ENCODE data around the gene RERE. TPM values are rescaled to one million over a fixed set of nuclear protein-coding genes. Genes with fewer than 3 reads are reported as not detected.

The RERE gene
- total RNA-seq, 1 experiment from 2014 or later = 217 TPM

- no TSS peak for BruUV-seq (replicated peaks)
- H3K36me3 ChIP-seq (ENCODE audit: control insufficient read depth, insufficient read depth, low read length) = peaks cover 5% of the 10 kb centered on the region; the same call in 1 of the 2 replicates
- POLR2A ChIA-PET = interaction anchor here (0.6 kb wide), 1 partner anchor 322 kb away, joined by 5 read pairs; no protein-coding TSS in a partner anchor
- DNase-seq (ENCODE audit: low read depth, low spot score) (no peak), ATAC-seq (no peak)
- H3K4me3 ChIP-seq (ENCODE audit: low read depth in 2 of 2, low read length in 2 of 2) = no peak overlapping the region
- CTCF ChIA-PET = no interaction called here
- intact Hi-C loops (cut with micrococcal nuclease; ENCODE audit: unreplicated experiment) = no loop called here
- H3K4me1 ChIP-seq (ENCODE audit: control insufficient read depth, insufficient read depth, low read length) = peaks cover 6% of the 10 kb centered on the region; the same call in 1 of the 2 replicates
- no peaks in the 10 kb centered on the region; the same call in 1 of the 2 replicates for H3K9me3 ChIP-seq (ENCODE audit: control insufficient read depth, insufficient read depth, low read depth, low read length)
- in situ Hi-C loops (cut with HindIII; ENCODE audit: low pct_unique_long_range_greater_than_20kb, low sequenced_read_pairs) = no loop called here
- TF ChIP-seq CTCF (IDR thresholded peaks at IDR 0.05) (no peak), SIN3A (IDR thresholded peaks at IDR 0.05; ENCODE audit: borderline replicate concordance, insufficient read depth, low read depth, low read length) (no peak), TCF7L2 (IDR thresholded peaks at IDR 0.05; ENCODE audit: low read depth, low read length) (no peak), POLR2AphosphoS5 (IDR thresholded peaks at IDR 0.05; ENCODE audit: low read depth, low read length) (no peak)
- TF ChIP-seq, protein P1, sequence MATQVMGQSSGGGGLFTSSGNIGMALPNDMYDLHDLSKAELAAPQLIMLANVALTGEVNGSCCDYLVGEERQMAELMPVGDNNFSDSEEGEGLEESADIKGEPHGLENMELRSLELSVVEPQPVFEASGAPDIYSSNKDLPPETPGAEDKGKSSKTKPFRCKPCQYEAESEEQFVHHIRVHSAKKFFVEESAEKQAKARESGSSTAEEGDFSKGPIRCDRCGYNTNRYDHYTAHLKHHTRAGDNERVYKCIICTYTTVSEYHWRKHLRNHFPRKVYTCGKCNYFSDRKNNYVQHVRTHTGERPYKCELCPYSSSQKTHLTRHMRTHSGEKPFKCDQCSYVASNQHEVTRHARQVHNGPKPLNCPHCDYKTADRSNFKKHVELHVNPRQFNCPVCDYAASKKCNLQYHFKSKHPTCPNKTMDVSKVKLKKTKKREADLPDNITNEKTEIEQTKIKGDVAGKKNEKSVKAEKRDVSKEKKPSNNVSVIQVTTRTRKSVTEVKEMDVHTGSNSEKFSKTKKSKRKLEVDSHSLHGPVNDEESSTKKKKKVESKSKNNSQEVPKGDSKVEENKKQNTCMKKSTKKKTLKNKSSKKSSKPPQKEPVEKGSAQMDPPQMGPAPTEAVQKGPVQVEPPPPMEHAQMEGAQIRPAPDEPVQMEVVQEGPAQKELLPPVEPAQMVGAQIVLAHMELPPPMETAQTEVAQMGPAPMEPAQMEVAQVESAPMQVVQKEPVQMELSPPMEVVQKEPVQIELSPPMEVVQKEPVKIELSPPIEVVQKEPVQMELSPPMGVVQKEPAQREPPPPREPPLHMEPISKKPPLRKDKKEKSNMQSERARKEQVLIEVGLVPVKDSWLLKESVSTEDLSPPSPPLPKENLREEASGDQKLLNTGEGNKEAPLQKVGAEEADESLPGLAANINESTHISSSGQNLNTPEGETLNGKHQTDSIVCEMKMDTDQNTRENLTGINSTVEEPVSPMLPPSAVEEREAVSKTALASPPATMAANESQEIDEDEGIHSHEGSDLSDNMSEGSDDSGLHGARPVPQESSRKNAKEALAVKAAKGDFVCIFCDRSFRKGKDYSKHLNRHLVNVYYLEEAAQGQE (IDR thresholded peaks at IDR 0.05; ENCODE audit: insufficient read depth in 1 of 2, low read depth in 2 of 2, low read length in 1 of 2) = no peak
- no peaks in the 10 kb centered on the region for H3K27me3 ChIP-seq (ENCODE audit: control insufficient read depth, insufficient read depth, low read length)
- no peak overlapping the region for H3K27ac ChIP-seq (ENCODE audit: low read length)
Measured at GRCh38 chr1:8543965-8544364, 273.5 kb downstream of the RERE start.

GRCh38 chr1:8541961-8542521 lies 275.4 kb downstream of the RERE start:
- Histone ChIP-seq H3K27me3 (ENCODE audit: control insufficient read depth, insufficient read depth, low read length) (no peaks in the 10 kb centered on the region), H3K36me3 (ENCODE audit: control insufficient read depth, insufficient read depth, low read length) (peaks cover 5% of the 10 kb centered on the region; the same call in 1 of the 2 replicates), H3K4me3 (ENCODE audit: low read depth in 2 of 2, low read length in 2 of 2) (no peak overlapping the region), H3K9me3 (ENCODE audit: control insufficient read depth, insufficient read depth, low read depth, low read length) (no peaks in the 10 kb centered on the region; the same call in 1 of the 2 replicates), H3K27ac (ENCODE audit: low read length) (no peak overlapping the region), H3K4me1 (ENCODE audit: control insufficient read depth, insufficient read depth, low read length) (no peaks in the 10 kb centered on the region)
- no TSS peak for BruUV-seq (replicated peaks)
- intact Hi-C loops (cut with micrococcal nuclease; ENCODE audit: unreplicated experiment) (no loop called here), in situ Hi-C loops (cut with HindIII; ENCODE audit: low pct_unique_long_range_greater_than_20kb, low sequenced_read_pairs) (no loop called here)
- ChIA-PET CTCF (no interaction called here), POLR2A (no interaction called here)
- ATAC-seq (no peak), DNase-seq (ENCODE audit: low read depth, low spot score) (no peak)
- TF ChIP-seq TCF7L2 (IDR thresholded peaks at IDR 0.05; ENCODE audit: low read depth, low read length) (no peak), SIN3A (IDR thresholded peaks at IDR 0.05; ENCODE audit: borderline replicate concordance, insufficient read depth, low read depth, low read length) (no peak), POLR2AphosphoS5 (IDR thresholded peaks at IDR 0.05; ENCODE audit: low read depth, low read length) (no peak), CTCF (IDR thresholded peaks at IDR 0.05) (no peak)
- TF ChIP-seq, protein P1 (IDR thresholded peaks at IDR 0.05; ENCODE audit: insufficient read depth in 1 of 2, low read depth in 2 of 2, low read length in 1 of 2) = no peak

Data from Panc1 (cell line).